SK-N-DZ (cell line): ENCODE measurements around the gene GPR45. TPM values are rescaled to one million over a fixed set of nuclear protein-coding genes. Genes with fewer than 3 reads are reported as not detected.
"Not testable (repeated sequence)": the region's sequence is repeated elsewhere in the genome, so short reads cannot be mapped to it uniquely, and the experiment has no call there.

Experiments used
- DNase-seq: peaks from one replicate; pipeline ENCODE4 v3.0.0-alpha.2; 2015; ENCODE audit warnings: low spot score
- polyA plus RNA-seq, 2 experiments: library from polyadenylated mRNA; depleted of rRNA; stranded (reverse); fragments of >200 nt; gene quantifications; 2 replicates each; pipeline ENCODE4 v1.2.3, GENCODE V29; 2014

GPR45 gene, protein sequence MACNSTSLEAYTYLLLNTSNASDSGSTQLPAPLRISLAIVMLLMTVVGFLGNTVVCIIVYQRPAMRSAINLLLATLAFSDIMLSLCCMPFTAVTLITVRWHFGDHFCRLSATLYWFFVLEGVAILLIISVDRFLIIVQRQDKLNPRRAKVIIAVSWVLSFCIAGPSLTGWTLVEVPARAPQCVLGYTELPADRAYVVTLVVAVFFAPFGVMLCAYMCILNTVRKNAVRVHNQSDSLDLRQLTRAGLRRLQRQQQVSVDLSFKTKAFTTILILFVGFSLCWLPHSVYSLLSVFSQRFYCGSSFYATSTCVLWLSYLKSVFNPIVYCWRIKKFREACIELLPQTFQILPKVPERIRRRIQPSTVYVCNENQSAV
- polyA plus RNA-seq (2014; cell fraction: cytosol; rRNA removed): not detected in 2 replicates
- polyA plus RNA-seq (2014; cell fraction: nucleus; rRNA removed): not detected in 2 replicates

GRCh38 chr2:105241443-105241842 lies at the start of gene GPR45:
Gene GPR45 (plus strand): TSS chr2:105241743. CDS start chr2:105241859, 116 bp downstream.
- DNase-seq: no peak

DNA sequence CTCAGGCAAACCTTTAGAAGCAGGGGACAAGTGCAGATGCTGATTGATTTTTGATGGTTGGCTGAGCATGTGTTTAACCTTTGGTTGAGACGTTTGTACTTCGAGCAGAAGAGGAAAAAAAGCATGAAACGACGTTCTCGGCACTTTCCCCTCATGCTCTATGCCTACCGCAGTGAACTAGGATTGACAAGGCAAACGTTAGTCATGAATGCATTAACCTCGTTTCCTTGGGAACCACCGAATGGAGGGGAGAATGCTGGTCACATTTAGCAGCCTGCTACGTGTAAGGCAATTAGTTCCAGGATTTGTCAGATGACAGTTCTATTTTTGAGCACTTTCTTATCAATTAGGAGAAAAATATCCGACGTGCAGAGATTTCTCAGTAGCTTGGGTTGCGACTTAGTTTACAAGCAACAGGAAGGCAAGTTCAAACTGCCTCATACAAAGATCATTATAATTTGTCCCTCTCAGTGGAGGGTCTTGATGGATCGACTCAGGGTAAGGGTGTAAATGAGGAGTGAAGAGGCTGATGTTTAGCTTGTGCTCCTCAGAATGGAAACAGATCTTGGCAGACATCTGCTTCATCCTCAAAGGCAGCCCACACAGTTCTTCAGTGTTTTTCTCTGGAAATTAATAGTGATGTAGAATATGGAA lies 47.4 kb upstream of the GPR45 start:
- DNase-seq: no peak

DNA sequence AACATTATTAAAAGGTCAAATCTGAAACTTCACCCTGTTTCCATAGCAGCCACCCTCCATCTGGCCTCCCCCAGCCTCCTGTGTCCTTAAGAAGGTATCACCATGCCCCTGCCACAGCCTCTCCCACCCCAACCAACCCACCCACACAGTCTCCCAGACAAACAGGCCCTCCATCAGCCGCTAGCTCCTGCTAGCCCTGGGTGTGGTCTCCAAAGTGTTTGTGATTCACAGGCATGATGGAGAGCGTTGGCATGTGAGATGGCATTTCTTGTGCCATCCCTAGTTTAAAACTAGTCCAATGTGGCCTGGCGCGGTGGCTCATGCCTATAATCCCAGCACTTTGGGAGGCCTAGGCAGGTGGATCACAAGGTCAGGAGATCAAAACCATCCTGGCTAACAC lies 44.9 kb upstream of the GPR45 start:
- no peak for DNase-seq

DNA sequence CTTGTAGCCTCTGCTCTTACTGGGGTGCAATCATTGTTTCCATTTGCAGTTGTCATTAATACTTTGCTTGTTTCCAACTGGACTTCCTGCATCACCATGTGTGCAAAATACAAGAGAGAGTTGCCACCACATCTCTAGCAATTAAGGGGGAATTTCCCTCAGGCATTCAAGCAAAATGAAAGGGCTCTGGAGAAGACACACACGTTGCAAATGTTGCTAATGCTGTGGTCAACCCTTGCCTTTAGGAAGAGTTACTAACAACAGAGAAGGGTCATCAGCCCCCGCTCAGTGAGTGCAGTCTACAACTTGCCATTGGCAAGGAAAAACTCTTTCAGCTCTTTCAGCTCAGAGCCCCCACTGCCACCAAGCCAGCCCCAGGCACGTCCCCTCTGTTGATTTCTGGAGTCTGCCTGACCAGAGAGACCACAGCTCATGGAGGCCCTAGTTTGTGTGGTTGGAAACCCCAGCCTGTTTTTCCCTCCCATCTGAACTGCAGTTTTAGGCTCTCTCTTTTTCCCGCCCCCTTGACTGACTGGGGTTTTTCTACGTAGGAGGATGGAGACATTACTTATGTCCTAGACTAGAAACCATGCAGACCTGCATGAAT lies 25.9 kb upstream of the GPR45 start:
- no peak for DNase-seq

DNA sequence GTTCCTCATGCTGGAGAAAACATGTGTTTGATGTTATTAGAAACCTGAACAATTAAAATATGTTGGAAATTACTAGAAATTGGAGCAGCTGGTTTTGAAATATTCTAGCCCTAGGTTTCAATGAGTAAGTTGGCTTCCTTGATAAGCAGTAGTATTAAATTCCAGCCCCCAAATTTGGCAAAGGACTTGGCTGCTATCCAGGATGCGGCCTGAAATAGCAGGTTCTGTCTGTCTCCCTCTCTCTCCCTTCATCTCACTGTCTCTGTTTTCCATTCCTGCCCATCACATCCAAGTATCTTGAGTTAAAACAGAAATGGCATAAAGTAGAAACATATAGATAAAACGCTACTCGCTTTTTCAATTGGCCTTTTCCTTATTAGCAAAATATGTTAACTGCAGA lies 20.9 kb upstream of the GPR45 start:
- DNase-seq: no peak

DNA sequence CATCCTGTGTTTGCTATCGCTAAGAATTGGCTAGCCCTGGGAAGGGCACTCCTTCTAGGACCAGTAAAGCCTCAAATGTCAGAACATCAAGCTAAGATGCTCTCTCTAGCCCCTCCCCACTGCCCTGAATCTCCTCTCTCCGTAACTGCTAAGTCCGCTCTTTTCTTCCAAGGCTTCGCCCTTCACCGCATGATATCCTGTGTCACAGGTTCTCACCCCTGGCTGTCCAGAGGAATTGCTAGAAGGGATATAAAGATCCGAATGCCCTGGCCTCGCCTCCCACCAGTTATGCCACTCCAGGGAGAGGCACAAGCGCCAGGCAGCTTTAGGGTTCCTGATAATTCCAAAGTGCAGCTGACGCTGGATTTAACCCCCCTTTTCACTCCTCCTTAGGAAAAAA lies 17.1 kb upstream of the GPR45 start:
- DNase-seq: no peak

- no peak for DNase-seq
Measured at GRCh38 chr2:105231232-105231619, 10.3 kb upstream of the GPR45 start.

- peak; percentile 90 for DNase-seq
Measured at GRCh38 chr2:105235388-105236059, 6.0 kb upstream of the GPR45 start.

- no peak for DNase-seq
Measured at GRCh38 chr2:105236060-105236424, 5.5 kb upstream of the GPR45 start.

DNA sequence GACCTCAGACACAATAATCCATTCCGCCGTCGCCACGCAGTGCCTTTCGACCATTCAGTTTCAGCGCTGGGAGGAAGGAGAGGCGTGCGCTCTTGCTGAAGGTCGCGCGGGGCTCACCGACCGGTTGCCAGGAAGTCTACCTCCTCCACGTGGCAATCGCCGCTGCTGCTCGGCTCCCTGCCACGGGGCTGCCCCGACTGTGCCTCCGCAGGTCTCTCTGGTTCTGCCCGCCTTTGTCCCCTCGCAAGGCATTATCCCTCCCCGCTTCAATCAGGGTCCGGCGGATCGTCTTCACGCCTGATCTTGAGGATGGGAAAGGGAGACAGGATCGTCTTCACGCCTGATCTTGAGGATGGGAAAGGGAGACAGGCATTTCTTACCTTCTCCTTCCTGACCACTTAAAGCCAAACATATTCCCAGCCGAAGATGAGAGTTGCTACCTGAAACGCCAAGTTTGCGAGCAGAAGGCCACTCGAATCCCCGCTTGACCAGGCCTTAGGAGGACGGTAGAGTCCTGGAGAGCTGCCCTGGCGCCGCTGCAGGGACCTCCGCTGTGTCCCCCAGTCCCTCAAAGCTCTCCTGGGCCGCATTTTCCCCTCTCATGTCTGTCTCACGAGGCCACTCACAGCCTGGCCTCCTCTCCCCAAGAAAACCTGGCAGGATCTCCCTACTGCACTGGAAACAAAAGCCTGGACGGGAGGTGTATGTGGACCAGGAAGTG lies 4.3 kb upstream of the GPR45 start:
- no peak for DNase-seq

DNA sequence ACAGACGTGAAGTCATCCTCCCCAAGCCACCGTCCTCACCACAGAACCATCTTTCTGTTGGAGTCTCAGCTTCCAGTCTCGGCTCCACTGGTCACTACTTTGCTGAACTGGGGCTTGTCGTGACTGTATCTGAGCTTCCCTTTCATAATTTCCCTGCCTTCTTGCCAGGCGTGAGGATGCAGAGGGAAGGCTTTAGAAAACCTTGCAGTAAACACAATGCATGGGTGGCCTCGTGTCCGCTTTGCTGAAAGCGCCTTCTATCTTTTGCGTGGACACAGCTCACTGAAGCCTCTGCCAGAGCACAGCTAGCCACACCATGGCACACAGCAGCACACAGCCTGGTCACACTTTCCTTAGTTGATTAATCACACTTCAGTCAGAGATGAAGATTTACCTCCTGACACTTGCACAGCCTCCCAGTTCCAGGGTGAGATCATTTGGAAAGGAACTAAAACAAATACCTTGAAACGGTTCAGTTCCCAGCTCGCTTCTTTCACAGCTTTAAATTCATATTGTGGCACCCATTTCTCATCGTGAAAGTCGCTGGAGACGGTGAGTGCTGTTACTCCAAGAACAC lies 2.8 kb upstream of the GPR45 start:
- DNase-seq: no peak

DNA sequence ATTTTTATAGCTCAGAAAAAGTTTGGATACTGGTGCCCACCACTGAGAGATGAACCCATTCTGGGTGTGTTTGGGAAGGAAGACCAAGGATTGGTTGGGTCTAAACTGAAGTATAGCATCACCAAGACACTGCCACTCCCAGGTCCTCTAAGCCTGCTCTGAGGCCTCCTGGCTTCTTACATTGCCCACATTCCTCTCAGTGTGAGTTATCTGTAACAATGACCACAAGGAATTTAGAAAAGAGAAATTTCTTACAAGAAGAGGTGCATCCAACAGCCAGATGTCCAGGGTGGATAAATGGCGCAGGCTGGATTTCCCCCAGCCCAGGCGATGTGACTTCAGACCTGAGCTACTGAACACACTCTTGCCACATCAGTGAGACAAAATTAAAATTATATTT lies 1.6 kb upstream of the GPR45 start:
- DNase-seq: no peak

DNA sequence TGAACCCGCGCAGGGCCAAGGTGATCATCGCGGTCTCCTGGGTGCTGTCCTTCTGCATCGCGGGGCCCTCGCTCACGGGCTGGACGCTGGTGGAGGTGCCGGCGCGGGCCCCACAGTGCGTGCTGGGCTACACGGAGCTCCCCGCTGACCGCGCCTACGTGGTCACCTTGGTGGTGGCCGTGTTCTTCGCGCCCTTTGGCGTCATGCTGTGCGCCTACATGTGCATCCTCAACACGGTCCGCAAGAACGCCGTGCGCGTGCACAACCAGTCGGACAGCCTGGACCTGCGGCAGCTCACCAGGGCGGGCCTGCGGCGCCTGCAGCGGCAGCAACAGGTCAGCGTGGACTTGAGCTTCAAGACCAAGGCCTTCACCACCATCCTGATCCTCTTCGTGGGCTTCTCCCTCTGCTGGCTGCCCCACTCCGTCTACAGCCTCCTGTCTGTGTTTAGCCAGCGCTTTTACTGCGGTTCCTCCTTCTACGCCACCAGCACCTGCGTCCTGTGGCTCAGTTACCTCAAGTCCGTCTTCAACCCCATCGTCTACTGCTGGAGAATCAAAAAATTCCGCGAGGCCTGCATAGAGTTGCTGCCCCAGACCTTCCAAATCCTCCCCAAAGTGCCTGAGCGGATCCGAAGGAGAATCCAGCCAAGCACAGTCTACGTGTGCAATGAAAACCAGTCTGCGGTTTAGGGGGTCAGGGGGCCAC lies 897 bp downstream of the GPR45 start:
- DNase-seq: no peak

DNA sequence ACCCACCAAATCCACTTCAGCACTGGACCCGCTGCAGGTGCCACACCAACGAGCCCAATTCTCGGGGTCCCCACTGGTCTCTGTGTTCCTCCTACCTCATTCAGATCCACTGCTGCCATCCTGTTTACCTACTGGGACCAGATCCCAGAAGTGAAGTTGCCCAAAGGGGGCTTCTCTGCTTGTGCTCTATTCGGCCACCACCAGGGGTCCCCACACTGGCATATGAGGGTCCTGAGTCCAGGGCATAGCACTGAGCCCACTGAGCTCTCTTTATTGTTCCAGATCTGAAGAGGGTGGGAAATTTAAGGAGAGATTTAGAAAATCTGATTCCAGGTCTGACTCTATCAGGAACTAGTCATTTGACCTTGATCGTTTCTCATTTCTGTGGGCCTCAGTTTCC lies 2.4 kb downstream of the GPR45 start:
- peak; percentile 57 for DNase-seq

- no peak for DNase-seq
Measured at GRCh38 chr2:105244451-105244850, 2.9 kb downstream of the GPR45 start.

DNA sequence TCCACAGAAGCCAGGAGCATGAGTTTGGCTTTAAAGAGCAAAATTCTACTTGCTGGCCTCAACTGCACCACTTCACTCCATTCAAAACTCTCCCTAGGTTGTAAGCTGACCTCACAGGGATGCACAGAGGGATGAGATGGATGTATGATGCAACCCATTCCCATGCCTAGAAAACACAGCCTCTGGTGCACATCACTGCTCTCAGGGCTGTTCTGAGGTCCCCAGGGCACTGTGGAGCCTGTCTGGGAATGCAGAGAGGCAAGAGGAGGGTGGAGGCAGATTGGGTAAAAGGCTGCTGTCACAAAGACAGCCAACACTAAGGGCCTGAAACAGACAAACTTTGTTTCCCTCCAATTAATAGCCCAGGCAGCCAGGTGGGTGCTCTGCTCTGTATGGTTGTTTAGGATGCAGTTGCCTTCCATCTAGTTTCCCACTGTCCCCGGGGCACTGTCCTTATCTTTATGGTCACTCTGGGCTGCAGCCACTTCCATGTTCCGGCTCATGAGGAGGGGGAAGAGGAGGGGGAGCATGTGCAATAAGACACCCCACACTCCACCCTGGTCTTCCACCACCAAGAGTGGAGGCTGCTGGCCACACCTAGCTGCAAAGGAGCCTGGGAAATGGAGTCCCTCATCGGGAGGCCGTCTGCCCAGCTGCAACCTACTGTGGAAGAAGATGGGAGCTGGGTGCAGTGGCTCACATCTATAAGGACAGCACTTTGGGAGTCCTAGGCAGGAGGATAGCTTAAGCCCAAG lies 7.0 kb downstream of the GPR45 start:
- DNase-seq: peak; percentile 71

GRCh38 chr2:105249181-105249580 lies 7.6 kb downstream of the GPR45 start:
- DNase-seq: no peak

DNA sequence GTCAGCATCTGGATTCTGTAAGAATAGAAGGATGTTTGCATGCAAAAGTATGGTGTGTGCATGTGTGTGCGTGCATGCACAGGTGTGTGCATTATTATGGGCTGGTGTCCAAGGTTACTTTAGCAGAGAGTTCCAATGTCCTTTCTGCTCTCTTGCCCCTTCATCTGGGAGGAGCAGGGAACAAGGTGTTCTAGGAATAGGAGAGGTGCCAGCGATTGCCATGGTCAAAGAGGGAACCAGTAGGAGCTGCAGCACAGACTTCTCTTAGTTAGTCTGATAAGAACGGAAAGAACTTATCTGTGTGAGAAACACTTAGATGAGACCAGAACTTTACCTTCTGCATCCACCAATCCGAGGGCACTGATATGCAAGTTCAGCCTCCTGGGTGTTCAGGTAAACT lies 8.3 kb downstream of the GPR45 start:
- DNase-seq: no peak

DNA sequence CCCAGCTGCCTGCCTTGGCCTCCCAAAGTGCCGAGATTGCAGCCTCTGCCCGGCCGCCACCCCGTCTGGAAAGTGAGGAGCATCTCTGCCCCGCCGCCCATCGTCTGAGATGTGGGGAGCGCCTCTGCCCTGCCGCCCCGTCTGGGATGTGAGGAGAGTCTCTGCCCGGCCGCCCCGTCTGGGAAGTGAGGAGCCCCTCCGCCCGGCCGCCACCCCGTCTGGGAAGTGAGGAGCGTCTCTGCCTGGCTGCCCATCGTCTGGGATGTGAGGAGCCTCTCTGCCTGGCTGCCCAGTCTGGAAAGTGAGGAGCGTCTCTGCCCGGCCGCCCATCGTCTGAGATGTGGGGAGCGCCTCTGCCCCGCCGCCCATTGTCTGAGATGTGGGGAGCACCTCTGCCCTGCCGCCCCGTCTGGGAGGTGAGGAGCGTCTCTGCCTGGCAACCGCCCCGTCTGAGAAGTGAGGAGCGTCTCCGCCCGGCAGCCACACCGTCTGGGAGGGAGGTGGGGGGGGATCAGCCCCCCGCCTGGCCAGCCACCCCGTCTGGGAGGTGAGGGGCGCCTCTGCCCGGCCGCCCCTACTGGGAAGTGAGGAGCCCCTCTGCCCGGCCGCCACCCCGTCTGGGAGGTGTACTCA lies 9.6 kb downstream of the GPR45 start:
- DNase-seq: not testable (repeated sequence)
